Activated CD4-positive, alpha-beta T cell treated with anti-CD3 and anti-CD28 coated beads, Interleukin-2, amount 10 ng/mL, durations not matched to agents 24 days and 14 days (primary cell): ENCODE results near the gene PPP2R1B. TPM values are rescaled to one million over a fixed set of nuclear protein-coding genes. Genes with fewer than 3 reads are reported as not detected.
"Not testable (repeated sequence)": the region's sequence is repeated elsewhere in the genome, so short reads cannot be mapped to it uniquely, and the experiment has no call there.

Experiments
- DNase-seq: peaks from one replicate; pipeline ENCODE4 v3.0.0; 2022
- H3K27ac Mint-ChIP-seq: one replicate; pipeline ENCODE4 v1.8.0; 2022; ENCODE audit warnings: mild to moderate bottlenecking, mixed read lengths
- H3K27me3 Mint-ChIP-seq: one replicate; pipeline ENCODE4 v1.8.0; 2022; ENCODE audit warnings: mixed read lengths
- H3K36me3 Mint-ChIP-seq: one replicate; pipeline ENCODE4 v1.8.0; 2022; ENCODE audit warnings: low read depth, mild to moderate bottlenecking, mixed read lengths
- H3K4me1 Mint-ChIP-seq: one replicate; pipeline ENCODE4 v1.8.0; 2021; ENCODE audit warnings: mixed read lengths
- H3K4me3 Mint-ChIP-seq: one replicate; pipeline ENCODE4 v1.8.0; 2022; ENCODE audit warnings: mild to moderate bottlenecking, moderate library complexity, mixed read lengths
- H3K9me3 Mint-ChIP-seq: one replicate; pipeline ENCODE4 v1.8.0; 2021; ENCODE audit warnings: mixed read lengths
- intact Hi-C: fragments of 100-400 bp; cut with micrococcal nuclease; formaldehyde crosslinking; loops from one replicate; pipeline ENCODE4 v1.15.1; 2023
- total RNA-seq: library from RNA; stranded (reverse); gene quantifications from 2 replicates; pipeline ENCODE4 v1.2.3, GENCODE V29; 2022

Gene PPP2R1B
- total RNA-seq, 1 donor from 2014 or later: 63.2 TPM

DNA sequence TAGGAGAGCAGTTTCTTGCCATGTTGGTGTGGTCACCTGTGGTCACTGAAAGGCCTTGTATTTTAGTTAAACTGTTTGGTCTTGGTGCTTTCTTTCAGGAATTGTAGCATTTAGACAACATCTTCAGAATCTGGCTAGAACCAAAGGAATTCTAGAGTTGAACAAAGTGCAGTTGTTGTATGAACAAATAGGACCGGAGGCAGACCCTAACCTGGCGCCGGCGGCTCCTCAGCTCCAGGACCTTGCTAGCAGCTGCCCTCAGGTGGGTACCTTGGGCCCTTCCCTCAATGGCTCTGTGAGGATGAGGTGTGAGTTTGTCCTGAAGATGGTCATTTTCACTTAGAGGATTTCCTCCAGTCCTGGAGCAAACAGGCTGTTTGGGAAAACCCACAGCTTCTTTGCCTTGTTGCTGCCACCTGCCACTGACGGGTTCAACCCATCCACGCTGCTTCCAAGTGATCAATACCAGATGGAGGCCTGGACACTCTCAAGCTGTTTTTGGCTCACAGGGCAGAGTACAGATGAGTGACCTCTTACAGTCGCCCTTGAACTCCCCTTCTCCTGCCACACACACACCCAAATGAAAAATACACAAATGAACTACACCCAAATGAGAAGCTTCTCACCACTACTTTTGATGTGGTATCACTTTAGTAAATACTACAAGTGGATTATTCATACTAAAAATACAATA, 45.2 kb downstream of the PPP2R1B start:
- Mint-ChIP-seq H3K36me3 (peaks cover 26% of the 10 kb centered on the region), H3K27me3 (no peaks in the 10 kb centered on the region), H3K9me3 (no peaks in the 10 kb centered on the region), H3K27ac (no peak overlapping the region), H3K4me3 (no peak overlapping the region), H3K4me1 (no peaks in the 10 kb centered on the region)
- DNase-seq: no peak
- intact Hi-C loops: no loop called here

DNA sequence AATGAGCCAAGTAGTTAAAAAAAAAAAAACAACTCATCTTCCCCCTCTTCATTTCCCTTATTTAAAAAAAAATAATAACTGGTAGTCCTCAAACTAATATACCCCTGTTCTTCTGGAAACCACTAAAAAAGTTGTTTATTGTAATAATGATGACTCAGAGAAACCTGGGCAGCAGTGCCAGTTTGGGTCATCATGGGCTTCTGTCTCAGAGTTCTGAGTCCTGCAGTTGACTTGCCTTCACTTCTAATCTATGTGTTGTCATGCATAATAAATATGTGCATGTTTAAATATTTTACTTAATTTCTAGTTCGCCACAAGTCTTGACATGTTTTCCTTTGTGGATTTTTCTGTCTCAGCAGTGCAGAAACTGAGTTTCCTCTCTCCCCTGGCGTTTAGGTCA, 46.8 kb downstream of the PPP2R1B start:
- no peaks in the 10 kb centered on the region for H3K27me3 Mint-ChIP-seq
- no peaks in the 10 kb centered on the region for H3K4me1 Mint-ChIP-seq
- H3K9me3 Mint-ChIP-seq: no peaks in the 10 kb centered on the region
- H3K4me3 Mint-ChIP-seq: no peak overlapping the region
- DNase-seq: no peak
- H3K36me3 Mint-ChIP-seq: peaks cover 33% of the 10 kb centered on the region
- no peak overlapping the region for H3K27ac Mint-ChIP-seq
- intact Hi-C loops: no loop called here

DNA sequence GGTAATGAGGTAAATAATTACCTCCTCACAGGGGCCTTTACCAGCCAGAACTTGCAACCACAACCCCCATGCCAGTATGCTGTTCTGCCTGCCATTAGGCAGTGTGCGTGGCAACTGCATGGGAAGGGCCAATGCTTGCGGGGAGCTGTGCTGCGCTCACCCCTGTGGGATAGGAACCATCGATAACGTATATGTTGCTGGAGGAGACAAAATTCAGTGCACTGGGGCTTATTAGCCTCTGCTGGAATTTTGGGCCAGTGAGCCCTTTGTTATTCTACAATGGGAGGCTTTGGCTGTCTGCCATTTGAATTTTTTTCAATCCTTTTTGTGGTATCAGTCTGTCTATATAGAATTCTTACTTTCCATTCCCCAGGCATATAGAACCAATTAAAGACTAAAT, 47.3 kb downstream of the PPP2R1B start:
- intact Hi-C loops: no loop called here
- peaks cover 30% of the 10 kb centered on the region for H3K36me3 Mint-ChIP-seq

GRCh38 chr11:111718436-111718835, 47.8 kb downstream of the PPP2R1B start:
- Mint-ChIP-seq H3K9me3 (no peaks in the 10 kb centered on the region), H3K27ac (no peak overlapping the region), H3K36me3 (peaks cover 30% of the 10 kb centered on the region), H3K4me3 (no peak overlapping the region), H3K4me1 (no peaks in the 10 kb centered on the region), H3K27me3 (no peaks in the 10 kb centered on the region)
- no peak for DNase-seq
- intact Hi-C loops: no loop called here

More for the DNA sequence above, 47.3 kb downstream of the PPP2R1B start:
- no peaks in the 10 kb centered on the region for H3K9me3 Mint-ChIP-seq
- H3K27ac Mint-ChIP-seq: no peak overlapping the region
- H3K4me3 Mint-ChIP-seq: no peak overlapping the region
- H3K4me1 Mint-ChIP-seq: no peaks in the 10 kb centered on the region
- H3K27me3 Mint-ChIP-seq: no peaks in the 10 kb centered on the region
- DNase-seq: no peak

GRCh38 chr11:111717660-111718059, 48.5 kb downstream of the PPP2R1B start:
- H3K4me1 Mint-ChIP-seq, DNase-seq, H3K4me3 Mint-ChIP-seq, H3K27me3 Mint-ChIP-seq, intact Hi-C loops, H3K9me3 Mint-ChIP-seq, H3K27ac Mint-ChIP-seq: not testable (repeated sequence)
- peaks cover 34% of the 10 kb centered on the region for H3K36me3 Mint-ChIP-seq

DNA sequence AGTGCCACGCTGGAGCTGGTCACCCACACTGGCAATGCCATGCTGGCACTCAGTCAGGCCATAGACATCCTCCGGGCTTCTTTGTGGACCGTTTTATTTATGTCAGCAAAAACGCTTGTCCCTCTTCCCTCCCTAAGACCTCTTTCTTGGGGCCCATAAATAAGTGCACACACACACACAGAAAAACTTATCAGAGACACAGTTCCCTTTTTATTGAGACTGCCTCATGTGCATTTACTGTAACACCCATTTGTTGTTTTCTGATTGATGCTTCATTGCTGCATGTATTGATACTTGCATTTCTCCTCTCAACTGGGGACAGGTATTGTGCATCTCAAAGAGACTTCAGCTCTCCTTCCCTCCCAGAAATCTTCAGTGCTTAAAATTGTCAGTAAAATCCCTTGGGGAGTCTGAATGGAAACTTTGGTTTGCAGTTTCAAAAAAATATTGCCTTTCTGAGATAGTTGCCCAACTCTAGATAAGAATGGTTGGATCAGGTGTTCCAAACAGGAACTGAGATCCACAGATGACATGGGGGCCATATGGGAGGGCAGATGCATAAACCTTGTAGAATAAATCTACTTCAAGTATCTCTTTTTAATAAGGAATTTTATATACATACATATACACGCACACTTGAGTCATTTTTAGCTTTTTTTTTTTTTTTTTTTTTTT, 50.9 kb downstream of the PPP2R1B start:
- Mint-ChIP-seq H3K36me3 (peaks cover 30% of the 10 kb centered on the region), H3K4me1 (no peaks in the 10 kb centered on the region), H3K27me3 (no peaks in the 10 kb centered on the region), H3K4me3 (no peak overlapping the region), H3K9me3 (no peaks in the 10 kb centered on the region), H3K27ac (no peak overlapping the region)
- intact Hi-C loops: no loop called here
- DNase-seq: no peak

DNA sequence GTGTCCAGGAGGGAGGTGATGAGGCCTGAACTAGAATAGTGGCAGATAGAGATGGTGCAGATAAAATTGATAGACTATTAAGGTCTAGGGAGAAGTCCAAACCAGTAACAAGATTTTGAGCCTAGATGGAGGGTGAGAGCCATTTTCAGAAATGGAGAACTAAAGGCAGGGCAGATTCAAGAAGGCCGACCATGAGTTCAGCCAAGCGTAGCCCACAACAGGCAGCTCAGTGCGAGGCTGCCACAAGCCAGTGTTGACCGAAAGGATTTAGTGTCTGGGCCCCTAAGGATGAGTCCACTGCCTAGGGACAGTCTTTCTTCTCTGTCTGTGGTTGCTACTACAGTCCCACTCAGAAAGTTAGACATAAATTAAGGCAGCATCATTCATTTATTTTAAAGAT, 51.7 kb downstream of the PPP2R1B start:
- DNase-seq: no peak
- Mint-ChIP-seq H3K36me3 (peaks cover 27% of the 10 kb centered on the region), H3K27me3 (no peaks in the 10 kb centered on the region), H3K27ac (peak overlapping the region; percentile 2), H3K4me1 (no peaks in the 10 kb centered on the region), H3K4me3 (no peak overlapping the region), H3K9me3 (no peaks in the 10 kb centered on the region)
- intact Hi-C loops: no loop called here

DNA sequence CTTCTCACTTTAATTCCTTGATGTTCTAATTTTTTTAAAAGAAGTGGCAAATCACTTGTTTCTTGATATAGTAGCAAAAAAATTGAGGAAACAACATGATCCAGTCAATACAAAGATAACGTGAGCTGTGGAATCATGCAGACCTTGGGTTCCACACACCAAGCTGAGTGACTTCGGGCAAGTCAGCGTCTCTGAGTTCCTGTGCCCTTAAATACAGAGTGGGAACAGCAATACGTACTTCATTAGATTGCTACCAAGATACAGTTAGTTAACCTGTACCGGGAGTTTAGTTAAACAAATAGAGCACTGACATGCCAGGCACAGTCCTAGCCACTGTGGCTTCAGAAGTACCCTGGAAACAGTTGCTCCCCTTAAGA, 58.5 kb downstream of the PPP2R1B start:
- H3K27me3 Mint-ChIP-seq: no peaks in the 10 kb centered on the region
- no peak for DNase-seq
- intact Hi-C loops: no loop called here
- no peaks in the 10 kb centered on the region for H3K9me3 Mint-ChIP-seq
- no peaks in the 10 kb centered on the region for H3K4me1 Mint-ChIP-seq
- peaks cover 19% of the 10 kb centered on the region for H3K36me3 Mint-ChIP-seq
- no peak overlapping the region for H3K4me3 Mint-ChIP-seq
- H3K27ac Mint-ChIP-seq: no peak overlapping the region

DNA sequence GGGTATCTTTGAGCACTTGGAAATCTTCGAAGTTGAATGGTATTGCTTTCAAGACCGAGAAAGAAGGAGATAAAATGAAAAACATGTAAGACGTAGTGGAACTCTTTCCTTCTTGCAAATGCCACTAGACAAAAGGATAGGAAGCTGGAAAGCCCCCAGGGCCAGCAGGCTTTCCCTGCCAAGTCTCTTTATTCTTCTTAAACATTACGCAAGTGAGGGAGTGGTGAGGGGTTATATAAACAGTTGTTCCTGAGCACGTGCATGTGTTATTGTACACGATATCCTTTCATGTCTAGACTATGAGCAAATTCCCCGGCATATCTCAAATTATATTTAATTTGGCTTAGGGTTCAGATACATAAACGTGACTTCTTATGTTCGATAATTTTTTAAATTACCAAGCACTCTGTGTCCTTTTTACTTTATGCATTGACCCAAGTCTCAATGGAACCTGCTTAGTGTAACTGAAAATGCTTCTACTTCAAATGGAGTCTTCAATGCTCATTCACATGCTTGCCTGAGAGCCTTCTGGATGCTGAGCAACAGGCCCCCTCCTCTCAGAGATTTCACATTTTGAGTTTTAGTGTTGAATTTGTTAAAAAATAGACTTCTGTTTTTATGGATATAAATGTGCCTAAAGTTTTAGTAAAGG, 59.0 kb downstream of the PPP2R1B start:
- Mint-ChIP-seq H3K27me3 (no peaks in the 10 kb centered on the region), H3K9me3 (no peaks in the 10 kb centered on the region), H3K4me1 (no peaks in the 10 kb centered on the region), H3K36me3 (peaks cover 16% of the 10 kb centered on the region), H3K27ac (no peak overlapping the region), H3K4me3 (no peak overlapping the region)
- DNase-seq: no peak
- intact Hi-C loops: no loop called here

GRCh38 chr11:111703576-111703975, 62.6 kb downstream of the PPP2R1B start:
- Mint-ChIP-seq H3K27me3 (no peaks in the 10 kb centered on the region), H3K4me3 (no peak overlapping the region), H3K9me3 (no peaks in the 10 kb centered on the region), H3K4me1 (no peaks in the 10 kb centered on the region), H3K36me3 (peaks cover 15% of the 10 kb centered on the region), H3K27ac (no peak overlapping the region)
- DNase-seq: no peak
- intact Hi-C loops: no loop called here

DNA sequence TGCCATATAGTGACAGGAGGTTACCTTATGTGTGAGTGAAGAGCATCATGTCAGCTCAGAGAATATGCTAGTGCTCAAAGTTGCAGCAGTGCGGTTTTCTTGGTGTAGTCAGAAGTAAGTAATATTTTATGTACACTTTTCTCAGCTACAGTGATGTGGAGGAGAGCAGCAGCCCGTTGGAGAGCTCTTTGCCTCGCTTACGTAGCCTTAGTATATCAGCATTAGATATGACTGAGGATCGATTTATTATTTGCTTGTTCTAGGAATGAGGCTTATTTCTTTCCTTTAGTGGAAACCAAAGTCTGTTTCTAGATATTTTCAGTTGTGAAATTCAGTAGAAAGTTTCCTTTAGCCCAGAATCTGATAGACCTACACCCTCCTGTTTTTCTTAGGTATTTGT, 63.6 kb downstream of the PPP2R1B start:
- H3K4me3 Mint-ChIP-seq: no peak overlapping the region
- H3K9me3 Mint-ChIP-seq: no peaks in the 10 kb centered on the region
- no peak overlapping the region for H3K27ac Mint-ChIP-seq
- DNase-seq: no peak
- no peaks in the 10 kb centered on the region for H3K4me1 Mint-ChIP-seq
- peaks cover 15% of the 10 kb centered on the region for H3K36me3 Mint-ChIP-seq
- H3K27me3 Mint-ChIP-seq: no peaks in the 10 kb centered on the region
- intact Hi-C loops: no loop called here

DNA sequence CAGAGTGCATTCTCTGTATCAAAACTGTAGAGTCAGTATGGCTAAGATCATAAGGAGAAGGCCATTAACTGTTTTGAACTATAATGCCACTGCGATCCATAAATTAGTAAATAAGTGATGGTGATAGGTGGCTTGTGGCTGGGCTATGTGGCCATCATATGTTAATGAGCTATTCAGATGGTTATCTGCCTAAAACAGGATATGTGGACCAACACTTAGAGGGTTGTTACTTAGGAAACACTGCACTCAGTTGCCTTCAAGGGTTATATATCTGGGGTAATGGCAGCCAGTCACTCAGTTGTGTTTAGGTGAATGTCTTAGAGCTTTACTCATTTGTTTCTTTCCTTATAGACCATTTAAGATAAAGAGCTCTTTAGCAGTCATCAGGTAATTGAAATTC, 66.0 kb downstream of the PPP2R1B start:
- DNase-seq: no peak

DNA sequence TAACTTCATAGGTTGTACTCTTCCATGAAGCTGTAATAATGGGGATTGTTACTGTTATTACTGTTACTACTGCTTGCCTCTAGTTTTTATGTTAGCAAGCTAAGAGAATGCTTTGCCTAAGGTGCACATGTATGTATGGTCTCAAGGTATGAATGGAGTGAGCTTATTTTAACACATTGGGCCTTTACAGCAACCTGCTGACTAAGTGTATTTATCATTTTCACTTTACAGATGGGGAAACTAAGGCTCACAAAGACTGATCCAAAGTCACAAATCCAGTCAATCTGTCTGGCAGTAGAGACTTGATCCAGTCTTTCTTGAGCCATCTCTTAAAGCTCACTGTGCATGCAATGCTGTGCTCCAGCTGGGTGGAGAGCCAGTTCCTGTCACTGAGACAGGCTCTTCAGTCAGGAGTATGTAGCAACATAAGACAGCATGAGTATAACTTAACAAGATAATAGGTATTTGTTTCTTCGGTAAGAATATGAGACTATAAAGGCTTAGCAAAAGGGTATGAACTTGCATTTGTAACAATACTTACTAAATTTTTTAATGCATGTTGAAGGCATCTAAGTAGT, 66.5 kb downstream of the PPP2R1B start:
- Mint-ChIP-seq H3K27ac (no peak overlapping the region), H3K4me1 (no peaks in the 10 kb centered on the region), H3K4me3 (no peak overlapping the region), H3K9me3 (no peaks in the 10 kb centered on the region), H3K27me3 (no peaks in the 10 kb centered on the region), H3K36me3 (peaks cover 3% of the 10 kb centered on the region)
- intact Hi-C loops: no loop called here
- no peak for DNase-seq

More for the DNA sequence above, 66.0 kb downstream of the PPP2R1B start:
- Mint-ChIP-seq H3K27ac (no peak overlapping the region), H3K27me3 (no peaks in the 10 kb centered on the region), H3K4me3 (no peak overlapping the region), H3K4me1 (no peaks in the 10 kb centered on the region), H3K9me3 (no peaks in the 10 kb centered on the region), H3K36me3 (peaks cover 7% of the 10 kb centered on the region)
- intact Hi-C loops: no loop called here

GRCh38 chr11:111698852-111699559, 67.2 kb downstream of the PPP2R1B start:
- Mint-ChIP-seq H3K27ac (no peak overlapping the region), H3K4me3 (no peak overlapping the region), H3K9me3 (no peaks in the 10 kb centered on the region), H3K4me1 (no peaks in the 10 kb centered on the region), H3K27me3 (no peaks in the 10 kb centered on the region), H3K36me3 (peaks cover 3% of the 10 kb centered on the region)
- no peak for DNase-seq
- intact Hi-C loops: no loop called here
